Stimulated activated CD8-positive, alpha-beta memory T cell treated with anti-CD3 and anti-CD28 coated beads, Interleukin-15, amount 100 ng/mL, for 24 hours (primary cell): ENCODE results near the gene FAM186B.

Source experiments
- DNase-seq: peaks from one replicate; pipeline ENCODE4 v3.0.0-alpha.2; 2020; ENCODE audit warnings: low read depth

The FAM186B gene

GRCh38 chr12:49609059-49609874 lies 3.8 kb upstream of the FAM186B start:
- DNase-seq, result no peak

- DNase-seq, result no peak
Measured at GRCh38 chr12:49604856-49605255, 583 bp downstream of the FAM186B start.

- DNase-seq, result no peak
Measured at GRCh38 chr12:49603721-49604120, 1.7 kb downstream of the FAM186B start.

DNA sequence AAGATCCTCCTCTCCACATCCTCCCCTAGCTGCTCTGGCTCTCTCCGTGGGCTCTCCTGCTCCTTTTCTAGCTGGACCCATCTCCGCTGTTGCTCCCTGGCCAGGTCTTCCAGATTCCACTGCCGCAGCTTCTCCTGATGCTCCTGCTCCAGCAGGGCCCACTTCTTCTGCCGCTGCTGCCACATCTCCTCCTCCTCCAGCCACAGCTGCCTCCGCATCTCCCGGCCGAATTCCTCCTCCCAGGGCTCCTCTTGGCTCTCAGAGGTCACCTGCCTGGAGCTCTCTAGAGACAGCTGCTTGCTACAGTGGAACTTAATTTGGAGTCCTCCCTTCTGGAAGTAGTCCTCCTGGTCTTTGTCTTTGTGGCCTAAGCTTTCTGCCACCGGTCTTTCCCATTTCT lies 5.5 kb downstream of the FAM186B start:
- DNase-seq, result no peak

DNA sequence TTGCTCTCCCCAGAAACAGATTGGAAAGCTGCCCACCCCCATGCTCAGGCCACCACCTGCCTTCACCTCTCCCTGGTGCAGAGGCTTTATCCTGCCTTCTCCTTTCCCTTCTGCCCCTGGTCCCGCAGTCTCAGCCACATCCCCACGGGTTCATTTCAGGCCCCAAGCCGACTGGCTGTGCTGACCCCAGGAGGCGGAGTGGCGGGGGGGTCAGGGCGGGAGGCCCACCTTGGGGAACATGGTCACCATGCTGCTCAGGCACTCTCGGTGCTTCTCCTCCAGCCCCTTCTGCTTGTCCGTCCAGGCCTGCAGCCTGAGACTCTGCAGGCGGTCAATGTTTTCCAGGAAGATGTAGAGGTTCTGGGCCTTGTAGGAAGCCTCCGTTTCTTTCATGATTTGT lies 6.9 kb downstream of the FAM186B start:
- no peak for DNase-seq

- no peak for DNase-seq
Measured at GRCh38 chr12:49588721-49589516, 16.5 kb downstream of the FAM186B start.

DNA sequence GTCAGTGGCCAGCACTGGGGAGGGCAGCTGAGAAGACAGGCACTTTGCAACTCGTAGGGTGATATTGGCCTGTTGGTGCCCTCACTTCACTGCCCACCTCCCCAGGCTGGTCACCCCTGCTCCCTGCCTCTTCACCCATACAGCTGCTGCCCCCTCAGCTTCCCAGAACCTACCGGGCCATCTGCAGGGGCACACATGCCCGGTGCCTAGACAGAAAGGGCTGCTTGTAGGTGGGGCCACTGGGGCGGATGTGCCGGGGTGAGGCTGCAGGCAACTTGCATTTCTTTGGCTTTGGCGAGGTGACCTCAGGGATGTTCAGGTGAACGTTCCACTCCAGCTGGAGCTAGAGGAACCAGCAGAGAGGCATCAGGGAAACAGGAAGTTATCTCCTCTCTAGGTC lies 17.2 kb downstream of the FAM186B start:
- DNase-seq, result no peak

DNA sequence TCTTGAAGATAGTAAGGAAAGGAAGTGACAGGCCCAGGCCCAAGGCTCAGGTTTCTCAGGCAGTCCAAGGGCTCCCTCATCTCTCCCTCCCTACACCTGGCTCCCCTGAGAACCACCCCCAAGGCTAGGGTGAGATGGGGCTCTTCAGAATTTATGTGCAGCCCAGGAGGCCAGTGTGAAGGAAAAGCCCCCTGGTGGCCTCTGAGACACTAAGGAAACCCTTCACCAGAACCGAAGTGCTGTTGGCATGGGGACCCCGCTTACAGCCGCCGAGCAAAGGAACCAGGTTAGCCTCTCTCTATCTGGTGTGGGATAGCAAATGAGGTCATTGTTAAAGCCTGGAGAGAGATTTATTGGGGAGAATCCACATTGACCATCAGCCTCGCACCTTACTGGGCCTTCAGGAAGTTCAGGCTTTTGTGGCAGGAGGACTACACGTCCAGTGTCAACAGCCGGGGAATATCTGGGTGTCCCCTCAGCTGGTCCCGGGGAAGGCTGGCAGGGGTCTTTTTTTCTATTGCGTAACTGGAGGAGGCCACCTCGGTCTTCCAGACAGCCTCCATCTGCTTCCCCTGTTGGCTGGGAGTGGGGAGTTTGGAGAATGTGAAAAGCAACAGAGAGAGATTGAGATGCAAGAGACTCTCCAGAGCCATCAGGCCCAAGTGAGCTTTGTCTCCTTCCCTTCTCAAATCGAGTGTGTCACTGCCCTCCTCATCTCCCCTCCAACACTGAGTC lies 18.1 kb downstream of the FAM186B start:
- no peak for DNase-seq

- no peak for DNase-seq
Measured at GRCh38 chr12:49585477-49586459, 19.7 kb downstream of the FAM186B start.

GRCh38 chr12:49584591-49584990 lies 20.8 kb downstream of the FAM186B start:
- no peak for DNase-seq

DNA sequence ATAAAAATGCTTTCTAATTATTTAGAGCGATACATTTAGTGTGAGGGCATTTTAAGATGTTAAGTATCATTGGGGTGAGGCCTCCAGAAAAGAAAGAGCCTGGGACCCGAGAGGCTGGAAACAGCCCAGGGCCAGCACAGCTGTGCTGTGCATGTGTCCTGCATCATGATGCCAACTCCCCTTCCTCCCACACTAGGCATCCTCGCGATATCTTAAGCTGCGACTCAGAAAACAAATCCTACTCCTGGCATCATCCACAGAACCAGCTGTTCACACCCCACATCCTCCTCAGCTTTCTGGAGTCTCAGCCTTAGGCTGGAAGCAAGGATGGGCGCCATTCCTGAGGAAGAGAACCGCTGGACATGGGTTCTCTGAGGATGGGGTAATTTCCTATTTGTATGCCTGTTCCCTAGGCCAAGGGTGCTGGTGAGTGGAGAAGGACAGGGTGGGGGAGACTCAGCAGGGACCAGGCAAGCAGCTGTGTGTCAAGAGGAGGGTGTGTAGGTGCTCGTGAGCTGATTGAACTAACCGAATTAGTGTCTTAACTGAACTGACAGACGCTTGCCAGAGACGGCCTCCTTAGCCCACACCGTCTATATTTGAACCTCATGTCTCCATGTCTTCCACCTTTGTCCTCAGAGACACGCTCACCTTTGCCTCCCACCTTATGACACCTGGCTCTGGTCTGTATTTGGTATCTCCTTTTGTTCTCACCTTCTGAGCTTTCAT lies 21.9 kb downstream of the FAM186B start:
- no peak for DNase-seq

GRCh38 chr12:49582850-49583249 lies 22.6 kb downstream of the FAM186B start:
- DNase-seq, result no peak

DNA sequence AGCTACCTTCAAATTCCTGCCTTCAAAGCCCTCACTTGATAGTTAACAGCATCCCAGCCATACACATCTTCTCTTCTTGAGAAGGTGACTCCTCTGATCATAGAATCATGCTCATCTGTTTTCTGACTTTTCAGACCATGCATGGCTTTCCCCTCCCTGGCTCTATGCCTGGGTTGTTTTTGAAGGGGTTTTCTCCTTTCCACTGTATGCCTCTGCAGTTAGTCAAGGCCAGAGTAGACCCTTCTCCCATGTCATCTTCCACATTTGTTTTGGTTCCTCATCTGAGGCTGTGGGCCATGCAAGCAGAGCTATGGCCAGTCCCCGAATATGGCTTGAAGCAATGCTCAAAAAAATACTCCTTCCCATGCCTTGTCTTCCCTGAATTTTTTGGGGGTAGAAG lies 23.2 kb downstream of the FAM186B start:
- no peak for DNase-seq

GRCh38 chr12:49580572-49581535 lies 24.6 kb downstream of the FAM186B start:
- DNase-seq, result no peak

- DNase-seq, result no peak
Measured at GRCh38 chr12:49578471-49579112, 26.8 kb downstream of the FAM186B start.

DNA sequence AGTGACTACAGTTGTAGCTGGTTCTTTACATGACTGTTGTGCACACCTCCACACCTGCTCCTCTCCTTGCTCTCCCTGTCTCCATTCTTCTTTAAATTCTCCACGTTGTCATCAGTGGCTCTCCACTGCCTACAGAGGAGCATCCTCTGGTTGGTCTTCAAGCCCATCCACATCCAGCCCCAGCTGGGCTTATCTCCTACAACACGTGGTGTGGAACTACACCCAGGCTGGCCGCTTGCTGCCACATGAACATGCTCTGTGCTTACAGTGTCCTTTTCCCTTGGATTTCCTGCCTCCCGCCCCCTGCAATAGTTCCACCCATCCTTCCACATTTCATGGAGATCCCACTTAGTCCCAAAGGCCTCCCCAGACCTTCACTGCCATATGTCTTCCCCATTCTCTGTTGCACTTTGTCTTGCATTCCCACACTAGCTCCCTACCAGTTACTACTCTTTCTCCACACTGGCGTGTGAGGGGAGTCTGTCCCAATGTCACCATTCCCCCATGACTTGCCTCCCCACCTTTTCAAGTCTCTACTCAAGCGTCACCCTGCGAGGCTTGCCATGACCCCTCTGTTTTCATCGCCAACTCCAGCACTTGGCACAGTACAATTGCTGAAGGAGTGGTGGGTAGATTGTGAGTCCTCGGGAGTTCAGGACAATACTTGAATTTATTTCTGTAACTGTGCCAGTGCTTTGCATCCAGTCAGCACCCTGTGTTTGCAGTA lies 27.7 kb downstream of the FAM186B start:
- no peak for DNase-seq

- DNase-seq, result no peak
Measured at GRCh38 chr12:49568442-49569162, 36.8 kb downstream of the FAM186B start.
